HepG2 (cell line): Measurements from ENCODE around the gene KAZALD1. TPM values are rescaled to one million over a fixed set of nuclear protein-coding genes. Genes with fewer than 3 reads are reported as not detected.

Experiments used
- ATAC-seq: fragments of 200-7000 bp; cut with Tn5 transposase; 3 replicates; pipeline ENCODE4 v1.9.1; 2020; ENCODE audit warnings: mild to moderate bottlenecking, moderate library complexity
- BruUV-seq: library from RNA; stranded (reverse); fragments of 400-500 nt; replicated peaks from 2 replicates; lab custom pipeline; 2021; lab: Mats Ljungman, UMichigan
- CTCF ChIA-PET: fragments of 300-600 bp; formaldehyde crosslinking; extraction: SDS; loops from one replicate; lab custom pipeline; 2021; ENCODE audit warnings: low total read pairs, inconsistent platforms, low intra/inter-chr PET ratio; lab: Yijun Ruan, JAX
- POLR2A ChIA-PET: fragments of 350-600 bp; sonication (Branson Sonifier 250); formaldehyde crosslinking; loops from one replicate; lab custom pipeline; 2020; ENCODE audit warnings: antibody characterized with exemption, inconsistent platforms; lab: Yijun Ruan, JAX
- DNase-seq: peaks from one replicate; pipeline ENCODE4 v3.0.0-alpha.2; 2015; ENCODE audit warnings: low spot score
- FAIRE-seq: peaks from 3 replicates; lab custom pipeline; 2011; peaks lifted over from hg19 to GRCh38; lab: Jason Lieb, UNC
- H2AFZ ChIP-seq: one replicate; pipeline ENCODE4 v1.6.1; 2011; ENCODE audit warnings: low read length, inconsistent platforms
- H3K27ac ChIP-seq: fragments of 300-600 bp; 3 replicates; pipeline ENCODE4 v1.8.0; 2011; ENCODE audit warnings: mixed run types, mild to moderate bottlenecking, mixed read lengths, low read length, inconsistent platforms; ENCODE audit not compliant: insufficient read depth; ENCODE audit errors: extremely low read length
- H3K27me3 ChIP-seq, 2 experiments: fragments of 200-600 bp in 1 of 2; 2 replicates in 1 of 2; 3 replicates in 1 of 2; pipeline versions ENCODE4 v1.6.0 to v1.8.0; 2011; ENCODE audit warnings: low read length in 2 of 2, mild to moderate bottlenecking in 2 of 2, moderate library complexity in 2 of 2, inconsistent platforms in 1 of 2; ENCODE audit not compliant: insufficient read depth in 2 of 2, control insufficient read depth in 1 of 2
- H3K36me3 ChIP-seq, 2 experiments: fragments of 200-600 bp in 1 of 2; replicated peaks in 1 of 2; 2 replicates in 1 of 2; 3 replicates in 1 of 2; pipeline versions ENCODE4 v1.5.1 to v1.8.0; 2011; ENCODE audit warnings: low read length in 2 of 2, inconsistent platforms in 1 of 2; ENCODE audit not compliant: insufficient read depth in 2 of 2, control insufficient read depth in 1 of 2
- H3K4me1 ChIP-seq: 2 replicates; pipeline ENCODE4 v1.5.1; 2012; ENCODE audit warnings: low read length, inconsistent platforms; ENCODE audit not compliant: insufficient read depth
- H3K4me2 ChIP-seq: 2 replicates; pipeline ENCODE4 v1.6.0; 2011; ENCODE audit warnings: low read depth, low read length, inconsistent platforms
- H3K4me3 ChIP-seq, 3 experiments: fragments of 200-600 bp in 1 of 3; sonication (generic), shearing (Covaris generic) in 1 of 3; replicated peaks in 1 of 3; 2 replicates each; pipeline ENCODE4 v1.5.1; 2011 to 2016; ENCODE audit warnings: low read length in 3 of 3, inconsistent platforms in 2 of 3, low read depth in 2 of 3, mild to moderate bottlenecking in 2 of 3, control low read depth in 1 of 3, mixed read lengths in 1 of 3; ENCODE audit not compliant: insufficient read depth in 1 of 3
- H3K79me2 ChIP-seq: one replicate; pipeline ENCODE4 v1.6.1; 2011; ENCODE audit warnings: low read length, inconsistent platforms; ENCODE audit not compliant: insufficient read depth
- H3K9ac ChIP-seq: 2 replicates; pipeline ENCODE4 v1.6.0; 2011; ENCODE audit warnings: mild to moderate bottlenecking, low read depth, low read length, inconsistent platforms; ENCODE audit not compliant: insufficient read depth
- H3K9me3 ChIP-seq: 2 replicates; pipeline ENCODE4 v1.5.1; 2012; ENCODE audit warnings: mild to moderate bottlenecking, low read length
- H4K20me1 ChIP-seq: 2 replicates; pipeline ENCODE4 v1.6.0; 2011; ENCODE audit warnings: inconsistent platforms, mild to moderate bottlenecking, low read length, moderate library complexity; ENCODE audit not compliant: insufficient read depth
- ATF3 ChIP-seq: sonication (generic); formaldehyde crosslinking; IDR thresholded peaks from 2 replicates; pipeline ENCODE4 v1.4.0; 2020; ENCODE audit warnings: missing genetic modification reagents
- ATRX ChIP-seq: sonication (generic); formaldehyde crosslinking; IDR thresholded peaks from 2 replicates; pipeline ENCODE4 v1.4.0; 2020; ENCODE audit warnings: missing genetic modification reagents, borderline replicate concordance
- CEBPG ChIP-seq: IDR thresholded peaks from 2 replicates; pipeline ENCODE4 v1.6.1; 2016
- ERF ChIP-seq: IDR thresholded peaks from 2 replicates; pipeline ENCODE4 v1.6.1; 2018; ENCODE audit warnings: missing biosample characterization, missing genetic modification reagents
- FOSL2 ChIP-seq: sonication (generic); formaldehyde crosslinking; IDR thresholded peaks from 2 replicates; pipeline ENCODE4 v1.4.0; 2020; ENCODE audit warnings: missing genetic modification reagents
- MXD4 ChIP-seq: IDR thresholded peaks from 2 replicates; pipeline ENCODE4 v1.6.1; 2016; ENCODE audit warnings: mild to moderate bottlenecking, missing biosample characterization, missing genetic modification reagents
- TBL1XR1 ChIP-seq: fragments of 150-350 bp; IDR thresholded peaks from 2 replicates; pipeline ENCODE4 v1.6.1; 2014; ENCODE audit warnings: borderline replicate concordance, low read length; ENCODE audit not compliant: partially characterized antibody
- ZFP91 ChIP-seq: sonication (generic); formaldehyde crosslinking; IDR thresholded peaks from 2 replicates; pipeline ENCODE4 v1.9.0; 2022; ENCODE audit warnings: missing genetic modification reagents, mild to moderate bottlenecking, borderline replicate concordance
- ZNF382 ChIP-seq: sonication (generic); formaldehyde crosslinking; IDR thresholded peaks from 2 replicates; pipeline ENCODE4 v1.5.0; 2020; ENCODE audit warnings: missing genetic modification reagents, mild to moderate bottlenecking, borderline replicate concordance
- ZNF431 ChIP-seq: sonication (generic); formaldehyde crosslinking; IDR thresholded peaks from 2 replicates; pipeline ENCODE4 v1.9.0; 2022; ENCODE audit warnings: missing genetic modification reagents, low read depth, mild to moderate bottlenecking, borderline replicate concordance
- ZNF598 ChIP-seq: sonication (generic); formaldehyde crosslinking; IDR thresholded peaks from 2 replicates; pipeline ENCODE4 v1.5.1; 2020; ENCODE audit warnings: mild to moderate bottlenecking, missing genetic modification reagents, borderline replicate concordance
- ZNF639 ChIP-seq: conservative IDR thresholded peaks from 2 replicates; pipeline ENCODE4 v1.6.1; 2018; ENCODE audit warnings: missing genetic modification reagents
- ZNF672 ChIP-seq: sonication (generic); formaldehyde crosslinking; IDR thresholded peaks from 2 replicates; pipeline ENCODE4 v1.8.1; 2022; ENCODE audit warnings: missing genetic modification reagents
- ZNF737 ChIP-seq: sonication (generic); formaldehyde crosslinking; IDR thresholded peaks from 2 replicates; pipeline ENCODE4 v1.5.0; 2020; ENCODE audit warnings: missing genetic modification reagents, mild to moderate bottlenecking, borderline replicate concordance
- WGBS: methylation state at CpG from one replicate; pipeline ENCODE4 v1.1.6; 2017; ENCODE audit warnings: low lambda C conversion rate; 5-methylcytosine and 5-hydroxymethylcytosine counted together
- in situ Hi-C: cut with HindIII; loops from 2 replicates; pipeline ENCODE4 v1.10.0; 2017; ENCODE audit warnings: low pct_unique_long_range_greater_than_20kb; ENCODE audit not compliant: extremely low pct_ligation_motif_present
- intact Hi-C: fragments of 100-400 bp; cut with micrococcal nuclease; formaldehyde crosslinking; loops from one replicate; pipeline ENCODE4 v1.10.0; 2022; ENCODE audit not compliant: unreplicated experiment
- polyA plus RNA-seq, 8 experiments: library from polyadenylated mRNA; depleted of rRNA in 3 of 8; stranded (reverse) in 7 of 8; unstranded in 1 of 8; fragments of >200 nt; fragmentation: Illumina TruSeq in 4 of 8; extraction: Trizol in 4 of 8; gene quantifications; 2 replicates each; pipeline versions ENCODE4 v1.2.1 to v1.2.3, GENCODE V29; 2011 to 2016; ENCODE audit warnings: low read depth in 4 of 8, missing spikeins in 1 of 8, mixed read lengths in 1 of 8; ENCODE audit not compliant: insufficient read depth in 1 of 8
- total RNA-seq, 5 experiments: library from RNA; depleted of rRNA; stranded (reverse); fragments of >200 nt; fragmentation: Illumina TruSeq; extraction: Trizol; gene quantifications; 2 replicates each; pipeline ENCODE4 v1.2.3, GENCODE V29; 2016; ENCODE audit warnings: low read depth in 1 of 5
- TF ChIP-seq, protein P1 (sequence below): sonication (generic); formaldehyde crosslinking; IDR thresholded peaks from 2 replicates; pipeline ENCODE4 v1.4.0; 2020; ENCODE audit warnings: missing genetic modification reagents, borderline replicate concordance
- TF ChIP-seq, protein P2 (sequence below): sonication (generic); formaldehyde crosslinking; IDR thresholded peaks from 2 replicates; pipeline ENCODE4 v1.4.0; 2020; ENCODE audit warnings: mild to moderate bottlenecking, missing genetic modification reagents

KAZALD1 gene
- total and polyA plus RNA-seq, 2 of the 13 experiments (the other 11 are each of a cell fraction or from before 2014, with no cell fraction given) = 16.7 to 27.7 TPM

- POLR2A ChIA-PET = interaction anchor here (1.6 to 5.9 kb wide), 2 partner anchors 11 to 24 kb away, joined by 4 to 141 read pairs; partner anchors contain the start of gene KAZALD1
- intact Hi-C loops (no loop called here), in situ Hi-C loops (no loop called here)
- Histone ChIP-seq H3K4me3 (no peak overlapping the region), H3K27ac (no peak overlapping the region), H3K9ac (no peak overlapping the region), H3K27me3 (no peaks in the 10 kb centered on the region), H3K79me2 (no peaks in the 10 kb centered on the region), H3K9me3 (no peaks in the 10 kb centered on the region), H3K4me2 (no peak overlapping the region), H3K36me3 (peaks cover 9 to 31% of the 10 kb centered on the region in 2 experiments; a peak in 3 of 5 replicates), H2AFZ (no peak overlapping the region), H4K20me1 (no peaks in the 10 kb centered on the region), H3K4me1 (peaks cover 48% of the 10 kb centered on the region)
- no TSS peak for BruUV-seq
- FAIRE-seq (no peak), ATAC-seq (no peak), DNase-seq (no peak)
- TF ChIP-seq ZNF639 (CRISPR knock-in tag) (no peak), ERF (CRISPR knock-in tag) (no peak), ZNF382 (CRISPR knock-in tag) (no peak), CEBPG (CRISPR knock-in tag) (no peak), ZNF737 (CRISPR knock-in tag) (no peak), ZNF598 (CRISPR knock-in tag) (no peak), TBL1XR1 (no peak), ZNF431 (no peak), ZFP91 (CRISPR knock-in tag) (no peak), FOSL2 (no peak), ATRX (no peak), ATF3 (CRISPR knock-in tag) (no peak), ZNF672 (CRISPR knock-in tag) (no peak), MXD4 (CRISPR knock-in tag) (no peak)
- TF ChIP-seq, protein P1, sequence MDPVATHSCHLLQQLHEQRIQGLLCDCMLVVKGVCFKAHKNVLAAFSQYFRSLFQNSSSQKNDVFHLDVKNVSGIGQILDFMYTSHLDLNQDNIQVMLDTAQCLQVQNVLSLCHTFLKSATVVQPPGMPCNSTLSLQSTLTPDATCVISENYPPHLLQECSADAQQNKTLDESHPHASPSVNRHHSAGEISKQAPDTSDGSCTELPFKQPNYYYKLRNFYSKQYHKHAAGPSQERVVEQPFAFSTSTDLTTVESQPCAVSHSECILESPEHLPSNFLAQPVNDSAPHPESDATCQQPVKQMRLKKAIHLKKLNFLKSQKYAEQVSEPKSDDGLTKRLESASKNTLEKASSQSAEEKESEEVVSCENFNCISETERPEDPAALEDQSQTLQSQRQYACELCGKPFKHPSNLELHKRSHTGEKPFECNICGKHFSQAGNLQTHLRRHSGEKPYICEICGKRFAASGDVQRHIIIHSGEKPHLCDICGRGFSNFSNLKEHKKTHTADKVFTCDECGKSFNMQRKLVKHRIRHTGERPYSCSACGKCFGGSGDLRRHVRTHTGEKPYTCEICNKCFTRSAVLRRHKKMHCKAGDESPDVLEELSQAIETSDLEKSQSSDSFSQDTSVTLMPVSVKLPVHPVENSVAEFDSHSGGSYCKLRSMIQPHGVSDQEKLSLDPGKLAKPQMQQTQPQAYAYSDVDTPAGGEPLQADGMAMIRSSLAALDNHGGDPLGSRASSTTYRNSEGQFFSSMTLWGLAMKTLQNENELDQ (CRISPR knock-in tag) = no peak
- TF ChIP-seq, protein P2, sequence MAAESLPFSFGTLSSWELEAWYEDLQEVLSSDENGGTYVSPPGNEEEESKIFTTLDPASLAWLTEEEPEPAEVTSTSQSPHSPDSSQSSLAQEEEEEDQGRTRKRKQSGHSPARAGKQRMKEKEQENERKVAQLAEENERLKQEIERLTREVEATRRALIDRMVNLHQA (CRISPR knock-in tag) = no peak
- CTCF ChIA-PET = interaction anchor here (4.2 kb wide), 1 partner anchor 27 kb away, joined by 45 read pairs; no protein-coding TSS in a partner anchor
- 93% methylated on average over 3 of the region's 3 CpGs for WGBS
These were observed 21.7 kb upstream of the KAZALD1 start for GRCh38 chr10:101040061-101040460.
